Astrocyte of the hippocampus (primary cell): ENCODE measurements around the gene KDM7A.

Source experiments
- DNase-seq: peaks from one replicate; pipeline ENCODE4 v3.0.0; 2011; ENCODE audit warnings: low read depth, low spot score

KDM7A gene

GRCh38 chr7:140054751-140055150 lies 122.0 kb downstream of the KDM7A start:
- DNase-seq: no peak

- DNase-seq: no peak
Observed at GRCh38 chr7:140053812-140054539, 122.8 kb downstream of the KDM7A start.

GRCh38 chr7:140051820-140052219 lies 125.0 kb downstream of the KDM7A start:
- no peak for DNase-seq

GRCh38 chr7:140050100-140050499 lies 126.7 kb downstream of the KDM7A start:
- DNase-seq: no peak

- peak; percentile 57 for DNase-seq
Observed at GRCh38 chr7:140049339-140050024, 127.3 kb downstream of the KDM7A start.

GRCh38 chr7:140048989-140049338 lies 127.8 kb downstream of the KDM7A start:
- no peak for DNase-seq

GRCh38 chr7:140048138-140048537 lies 128.6 kb downstream of the KDM7A start:
- DNase-seq: no peak

- DNase-seq: no peak
Observed at GRCh38 chr7:140047197-140047596, 129.6 kb downstream of the KDM7A start.

- no peak for DNase-seq
Observed at GRCh38 chr7:140045697-140046096, 131.1 kb downstream of the KDM7A start.

- no peak for DNase-seq
Observed at GRCh38 chr7:140044251-140044650, 132.5 kb downstream of the KDM7A start.

- DNase-seq: no peak
Observed at GRCh38 chr7:140042386-140042670, 134.5 kb downstream of the KDM7A start.

GRCh38 chr7:140041659-140042385 lies 135.0 kb downstream of the KDM7A start:
- DNase-seq: peak; percentile 39

- DNase-seq: no peak
Observed at GRCh38 chr7:140039896-140040295, 136.9 kb downstream of the KDM7A start.

GRCh38 chr7:140039066-140039465 lies 137.7 kb downstream of the KDM7A start:
- DNase-seq: no peak

GRCh38 chr7:140036224-140036962 lies 140.4 kb downstream of the KDM7A start:
- peak; percentile 57 for DNase-seq

- DNase-seq: peak; percentile 44
Observed at GRCh38 chr7:140035400-140036223, 141.2 kb downstream of the KDM7A start.
